Measurements from ENCODE around the gene LVRN. TPM values are rescaled to one million over a fixed set of nuclear protein-coding genes. Genes with fewer than 3 reads are reported as not detected.

LVRN gene
- total RNA-seq, 1 donor = under 0.01 TPM

DNA sequence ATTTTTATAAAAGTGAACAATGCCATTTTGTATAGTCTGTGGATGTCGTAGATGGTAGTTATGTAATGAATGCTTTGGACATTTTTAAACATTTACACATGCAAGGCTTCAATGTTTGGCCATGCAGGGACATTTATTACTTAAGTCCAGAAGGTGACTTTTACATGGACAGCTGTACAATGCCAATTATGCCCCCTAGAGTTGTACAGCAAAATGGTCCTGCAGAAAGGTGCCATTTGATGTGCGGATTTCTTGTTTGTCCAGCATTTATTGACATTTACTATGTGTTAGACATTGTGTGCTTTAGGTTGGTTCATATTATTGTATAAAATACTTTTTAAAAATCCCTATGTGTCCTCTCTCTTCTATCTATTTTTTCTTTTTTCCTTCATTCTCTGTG lies 100.1 kb downstream of the LVRN start:
- no peak for DNase-seq (ENCODE audit: low read depth)
- no peak for TF ChIP-seq CTCF (IDR thresholded peaks at IDR 0.05; ENCODE audit: insufficient read depth, low read depth, low read length)
- H3K4me3 ChIP-seq (ENCODE audit: low read depth, low read length) = no peak overlapping the region

DNA sequence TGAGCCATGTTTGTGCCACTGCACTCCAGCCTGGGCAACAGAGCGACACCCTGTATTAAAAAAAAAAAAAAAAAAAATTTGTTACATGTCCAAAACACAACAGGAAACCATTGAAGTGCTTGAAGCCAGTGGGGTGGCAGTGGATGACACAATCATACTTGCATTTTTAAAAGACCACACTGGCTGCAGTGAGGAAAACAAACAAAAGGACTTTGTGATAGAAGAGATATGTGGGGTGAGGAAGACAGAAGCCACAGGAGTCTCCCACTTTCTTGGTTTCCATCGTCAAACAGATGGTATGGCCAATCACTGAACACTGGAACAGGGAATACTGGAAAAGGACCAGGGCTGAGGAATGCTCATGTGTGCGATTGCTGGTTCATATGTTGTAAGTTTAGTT lies 101.7 kb downstream of the LVRN start:
- no peak overlapping the region for H3K4me3 ChIP-seq (ENCODE audit: low read depth, low read length)
- no peak for DNase-seq (ENCODE audit: low read depth)
- TF ChIP-seq CTCF (IDR thresholded peaks at IDR 0.05; ENCODE audit: insufficient read depth, low read depth, low read length) = no peak

- DNase-seq (ENCODE audit: low read depth) = peak; percentile 72
- TF ChIP-seq CTCF (IDR thresholded peaks at IDR 0.05; ENCODE audit: insufficient read depth, low read depth, low read length) = peak; percentile 68
- H3K4me3 ChIP-seq (ENCODE audit: low read depth, low read length) = no peak overlapping the region
These were observed 105.9 kb downstream of the LVRN start for GRCh38 chr5:116068028-116068632.

GRCh38 chr5:116071211-116071610 lies 108.9 kb downstream of the LVRN start:
- TF ChIP-seq CTCF (IDR thresholded peaks at IDR 0.05; ENCODE audit: insufficient read depth, low read depth, low read length) = no peak
- DNase-seq (ENCODE audit: low read depth) = no peak
- H3K4me3 ChIP-seq (ENCODE audit: low read depth, low read length) = no peak overlapping the region

GRCh38 chr5:116075191-116075831 lies 113.0 kb downstream of the LVRN start:
- no peak for DNase-seq (ENCODE audit: low read depth)
- no peak overlapping the region for H3K4me3 ChIP-seq (ENCODE audit: low read depth, low read length)
- no peak for TF ChIP-seq CTCF (IDR thresholded peaks at IDR 0.05; ENCODE audit: insufficient read depth, low read depth, low read length)

DNA sequence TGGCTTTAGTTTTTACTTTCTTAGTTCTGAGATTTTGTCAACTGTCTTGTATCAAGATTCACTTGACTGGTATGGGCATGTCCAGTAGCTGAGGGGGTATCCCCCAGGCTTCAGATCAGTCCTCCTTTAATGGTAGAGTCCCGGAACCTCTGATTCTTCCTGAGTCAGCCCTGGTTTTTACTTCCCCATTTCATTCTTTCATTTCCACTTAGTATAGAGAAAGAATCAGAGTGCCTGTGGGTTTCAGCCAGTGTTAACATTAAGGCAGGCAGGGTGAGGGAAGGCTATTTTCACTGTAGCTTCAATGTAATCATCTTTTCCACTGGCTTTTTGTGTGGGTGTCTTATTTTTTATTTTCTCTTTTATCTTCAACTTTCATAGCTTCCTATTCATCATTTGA lies 114.2 kb downstream of the LVRN start:
- DNase-seq (ENCODE audit: low read depth) = no peak
- TF ChIP-seq CTCF (IDR thresholded peaks at IDR 0.05; ENCODE audit: insufficient read depth, low read depth, low read length) = no peak
- no peak overlapping the region for H3K4me3 ChIP-seq (ENCODE audit: low read depth, low read length)

Other genes starting within 250 kb of the LVRN start
- gene CDO1, start 145.8 kb upstream of the LVRN start, total RNA-seq = 0.32 and 2.6 TPM in 2 replicates
- 64.7 and 65.6 TPM in 2 replicates for gene ATG12, start 120.9 kb upstream of the LVRN start, total RNA-seq
- gene AP3S1, start 120.5 kb upstream of the LVRN start, total RNA-seq = 86.7 and 126 TPM in 2 replicates
- not detected in 2 replicates for gene ARL14EPL, start 70.0 kb downstream of the LVRN start, total RNA-seq
- 26.4 and 38.9 TPM in 2 replicates for gene COMMD10, start 122.5 kb downstream of the LVRN start, total RNA-seq

All from fibroblast of villous mesenchyme (primary cell).